GM23338 (cell line): ENCODE data around the gene SNRPD2.

Experiments
- CREB1 ChIP-seq: fragments of 250-450 bp; sonication (Bioruptor Pico); IDR thresholded peaks from 2 replicates; pipeline ENCODE4 v1.5.0; 2020; ENCODE audit warnings: low read depth, mild to moderate bottlenecking, moderate library complexity
- CTCF ChIP-seq, 2 experiments: fragments of 200-600 bp in 1 of 2; sonication (generic) in 1 of 2; conservative IDR thresholded peaks; 2 replicates each; pipeline versions ENCODE4 v1.5.1 to v1.6.1; 2016 to 2017; ENCODE audit warnings: antibody characterized with exemption in 2 of 2, low read depth in 2 of 2, mild to moderate bottlenecking in 2 of 2, moderate library complexity in 1 of 2
- ETS1 ChIP-seq: IDR thresholded peaks from 2 replicates; pipeline ENCODE4 v1.6.1; 2016; ENCODE audit warnings: antibody characterized with exemption
- EZH2 ChIP-seq: fragments of 200-600 bp; sonication (generic); IDR thresholded peaks from one replicate; pipeline ENCODE4 v1.8.0; 2017; ENCODE audit warnings: antibody characterized with exemption, mild to moderate bottlenecking, low read depth; ENCODE audit not compliant: unreplicated experiment
- EZH2phosphoT487 ChIP-seq: fragments of 200-600 bp; sonication (generic); IDR thresholded peaks from one replicate; pipeline ENCODE4 v1.8.1; 2018; ENCODE audit warnings: antibody characterized with exemption; ENCODE audit not compliant: unreplicated experiment
- POLR2AphosphoS5 ChIP-seq: IDR thresholded peaks from 2 replicates; pipeline ENCODE4 v1.6.1; 2016; ENCODE audit warnings: antibody characterized with exemption, low read depth
- ZNF331 ChIP-seq: fragments of 250-450 bp; sonication (Bioruptor Pico); IDR thresholded peaks from 2 replicates; pipeline ENCODE4 v1.5.0; 2020; ENCODE audit warnings: low read depth, mild to moderate bottlenecking, moderate library complexity
- ZNF462 ChIP-seq: fragments of 250-450 bp; sonication (Bioruptor Pico); IDR thresholded peaks from 2 replicates; pipeline ENCODE4 v1.5.0; 2020; ENCODE audit warnings: mild to moderate bottlenecking, moderate library complexity

GRCh38 chr19:45682908-45683307 is 8.8 kb downstream of the SNRPD2 start:
- TF ChIP-seq CREB1 (CRISPR knock-in tag) (no peak), CTCF (conservative IDR thresholded peaks at IDR 0.05; ENCODE audit: low read depth in 2 of 2) (no peak), POLR2AphosphoS5 (no peak), EZH2 (no peak), ZNF331 (CRISPR knock-in tag) (no peak), EZH2phosphoT487 (no peak), ETS1 (no peak), ZNF462 (no peak)
